Prostate gland (tissue), 2 donors: Measurements from ENCODE around the gene C22orf23. TPM values are rescaled to one million over a fixed set of nuclear protein-coding genes. Genes with fewer than 3 reads are reported as not detected.

ENCODE experiments used
- DNase-seq: peaks from one replicate; pipeline ENCODE4 v3.0.0-alpha.2; 2019; ENCODE audit warnings: low spot score
- H3K27ac ChIP-seq, 2 donors: fragments of 200-600 bp; sonication (generic); 2 replicates each; pipeline ENCODE4 v1.5.1; 2017 to 2019
- H3K27me3 ChIP-seq: fragments of 200-600 bp; sonication (generic); replicated peaks from 2 replicates; pipeline ENCODE4 v1.5.1; 2019; ENCODE audit not compliant: insufficient read depth
- H3K36me3 ChIP-seq, 2 donors: fragments of 200-600 bp; sonication (generic); 1 replicate in 1 of 2; 2 replicates in 1 of 2; pipeline versions ENCODE4 v1.5.1 to v1.8.1; 2017 to 2019
- H3K4me1 ChIP-seq: fragments of 200-600 bp; sonication (generic); replicated peaks from 2 replicates; pipeline ENCODE4 v1.5.1; 2019
- H3K4me3 ChIP-seq, 2 donors: fragments of 200-600 bp; sonication (generic); 2 replicates each; pipeline ENCODE4 v1.5.1; 2017 to 2019
- H3K9me3 ChIP-seq: fragments of 200-600 bp; sonication (generic); 2 replicates; pipeline ENCODE4 v1.5.1; 2017
- CTCF ChIP-seq, 4 experiments: fragments of 200-600 bp in 2 of 4; fragments of 450-650 bp in 2 of 4; sonication (generic) in 2 of 4; IDR thresholded peaks; 1 replicate in 3 of 4; 2 replicates in 1 of 4; pipeline ENCODE4 v1.5.1; 2016 to 2019; ENCODE audit warnings: antibody characterized with exemption in 4 of 4, mild to moderate bottlenecking in 2 of 4, moderate library complexity in 2 of 4
- POLR2A ChIP-seq: fragments of 450-650 bp; IDR thresholded peaks from one replicate; pipeline ENCODE4 v1.6.1; 2016; ENCODE audit warnings: antibody characterized with exemption, mild to moderate bottlenecking
- POLR2AphosphoS5 ChIP-seq: sonication (generic); formaldehyde crosslinking; IDR thresholded peaks from one replicate; pipeline ENCODE4 v1.6.1; 2017; ENCODE audit warnings: antibody characterized with exemption
- WGBS: methylation state at CpG from one replicate; pipeline ENCODE4 v1.1.5; 2018; 5-methylcytosine and 5-hydroxymethylcytosine counted together
- intact Hi-C: fragments of 100-400 bp; cut with DNase I; formaldehyde crosslinking; loops from one replicate; pipeline ENCODE4 v1.14.2; 2022
- total RNA-seq, 2 donors: library from RNA; depleted of rRNA; stranded (reverse); fragments of >200 nt; gene quantifications; one replicate each; pipeline ENCODE4 v1.1.0, GENCODE V29; 2016

Gene C22orf23
- total RNA-seq, 2 donors from 2014 or later: 9.7 TPM; not detected in 1

- Histone ChIP-seq H3K4me1 (no peaks in the 10 kb centered on the region), H3K27me3 (no peaks in the 10 kb centered on the region), H3K36me3 (no peaks in the 10 kb centered on the region), H3K9me3 (no peaks in the 10 kb centered on the region), H3K27ac (no peak overlapping the region), H3K4me3 (no peak overlapping the region)
- no peak for DNase-seq
- WGBS: 76% methylated on average over 9 of the region's 9 CpGs
- intact Hi-C loops: no loop called here
- TF ChIP-seq POLR2A (no peak), CTCF (IDR thresholded peaks at IDR 0.05) (no peak), POLR2AphosphoS5 (no peak)
Measured at GRCh38 chr22:37985050-37985585, 31.7 kb upstream of the C22orf23 start.

- TF ChIP-seq POLR2A: no peak
- TF ChIP-seq POLR2AphosphoS5: no peak
- TF ChIP-seq CTCF (IDR thresholded peaks at IDR 0.05): no peak
- no peak for DNase-seq
- Histone ChIP-seq H3K4me1 (no peaks in the 10 kb centered on the region), H3K9me3 (no peaks in the 10 kb centered on the region), H3K4me3 (no peak within 1 kb of the TSS), H3K27ac (no peak within 1 kb of the TSS), H3K27me3 (no peaks in the 10 kb centered on the region), H3K36me3 (no peaks in the 10 kb centered on the region)
- 77% methylated on average over 42 of the region's 42 CpGs for WGBS
- intact Hi-C loops: no loop called here
Measured at GRCh38 chr22:37983860-37984791, 30.7 kb upstream of the C22orf23 start, which contains the start of gene SOX10. Gene SOX10 (minus strand): TSS chr22:37984555. CDS start chr22:37983784, 771 bp downstream.

- intact Hi-C loops: no loop called here
- Histone ChIP-seq H3K36me3 (no peaks in the 10 kb centered on the region), H3K27ac (no peak overlapping the region), H3K9me3 (no peaks in the 10 kb centered on the region), H3K4me1 (no peaks in the 10 kb centered on the region), H3K27me3 (no peaks in the 10 kb centered on the region), H3K4me3 (no peak overlapping the region)
- DNase-seq: no peak
- 75% methylated on average over 80 of the region's 84 CpGs for WGBS
- no peak for TF ChIP-seq CTCF (IDR thresholded peaks at IDR 0.05)
- TF ChIP-seq POLR2AphosphoS5: no peak
- TF ChIP-seq POLR2A: no peak
Measured at GRCh38 chr22:37982938-37983859, 29.8 kb upstream of the C22orf23 start.

GRCh38 chr22:37982151-37982785 lies 28.9 kb upstream of the C22orf23 start:
- WGBS: 81% methylated on average over 8 of the region's 8 CpGs
- no peak overlapping the region for H3K4me3 ChIP-seq

More at GRCh38 chr22:37982151-37982785, 28.9 kb upstream of the C22orf23 start:
- DNase-seq: no peak
- no peaks in the 10 kb centered on the region for H3K36me3 ChIP-seq
- no peaks in the 10 kb centered on the region for H3K27me3 ChIP-seq
- H3K27ac ChIP-seq: no peak overlapping the region
- H3K9me3 ChIP-seq: no peaks in the 10 kb centered on the region
- no peaks in the 10 kb centered on the region for H3K4me1 ChIP-seq
- TF ChIP-seq POLR2AphosphoS5: no peak
- no peak for TF ChIP-seq POLR2A
- TF ChIP-seq CTCF (IDR thresholded peaks at IDR 0.05): no peak
- intact Hi-C loops: no loop called here
